HAP-1 (cell line): ENCODE data around the gene MYT1.

ENCODE experiments used
- DNase-seq, 2 experiments: peaks; one replicate each; pipeline ENCODE4 v3.0.0-alpha.2; 2016 to 2020; ENCODE audit warnings: low spot score in 2 of 2
- H3K27me3 ChIP-seq: fragments of 250-450 bp; sonication (Bioruptor Pico); 2 replicates; pipeline ENCODE4 v1.5.1; 2020; ENCODE audit warnings: low read depth, mild to moderate bottlenecking, moderate library complexity
- H3K36me3 ChIP-seq: fragments of 250-450 bp; sonication (Bioruptor Pico); replicated peaks from 2 replicates; pipeline ENCODE4 v1.5.1; 2020; ENCODE audit warnings: mild to moderate bottlenecking
- H3K4me1 ChIP-seq: fragments of 250-450 bp; sonication (Bioruptor Pico); 2 replicates; pipeline ENCODE4 v1.5.1; 2020; ENCODE audit warnings: mild to moderate bottlenecking
- H3K4me3 ChIP-seq: fragments of 250-450 bp; sonication (Bioruptor Pico); 2 replicates; pipeline ENCODE4 v1.5.1; 2020; ENCODE audit warnings: mild to moderate bottlenecking, moderate library complexity
- H3K9me3 ChIP-seq: fragments of 250-450 bp; sonication (Bioruptor Pico); 2 replicates; pipeline ENCODE4 v1.5.1; 2020; ENCODE audit warnings: mild to moderate bottlenecking, moderate library complexity
- in situ Hi-C: fragments of 300-500 bp; cut with MboI; formaldehyde crosslinking; loops from 3 replicates; pipeline ENCODE4 v1.14.3; 2020; ENCODE audit warnings: low sequenced_read_pairs, inconsistent platforms, mixed read lengths

Gene MYT1

DNA sequence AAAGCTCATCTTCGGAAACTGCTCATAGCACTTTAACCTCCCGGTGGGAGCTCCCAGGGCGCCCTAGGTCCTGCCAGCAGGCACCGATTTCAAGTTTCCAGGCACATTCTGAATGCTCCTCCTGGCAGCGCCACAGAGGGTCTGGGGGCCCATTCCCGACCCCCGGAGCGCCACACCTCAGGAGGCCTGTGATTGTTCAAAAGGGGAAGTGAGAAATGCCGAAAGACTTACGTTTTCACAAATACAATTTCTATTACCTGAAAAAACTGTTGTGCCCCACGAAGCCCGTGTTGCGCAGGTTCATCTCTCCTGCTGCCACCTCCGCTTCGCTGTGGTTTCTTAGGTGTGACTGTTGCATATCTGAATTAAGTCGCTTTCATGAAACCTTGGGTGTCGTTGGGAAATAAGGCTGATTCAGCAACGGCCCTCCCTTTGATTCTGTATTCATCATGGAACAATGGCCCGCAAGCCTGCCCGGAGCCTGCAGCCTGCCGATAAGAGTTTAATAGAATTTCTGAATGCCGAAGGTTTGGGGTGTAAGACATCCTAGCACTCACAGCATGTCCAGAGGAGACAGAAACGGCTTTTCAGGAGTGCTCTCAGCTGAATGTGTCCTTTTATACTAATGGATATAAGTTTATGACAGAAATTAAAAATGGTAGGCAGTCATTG is 1.9 kb upstream of the MYT1 start:
- peaks cover 25% of the 10 kb centered on the region for H3K27me3 ChIP-seq
- H3K36me3 ChIP-seq = no peaks in the 10 kb centered on the region
- DNase-seq = no peak
- H3K9me3 ChIP-seq = no peaks in the 10 kb centered on the region
- in situ Hi-C loops = no loop called here
- H3K4me3 ChIP-seq = no peak overlapping the region
- no peaks in the 10 kb centered on the region for H3K4me1 ChIP-seq

DNA sequence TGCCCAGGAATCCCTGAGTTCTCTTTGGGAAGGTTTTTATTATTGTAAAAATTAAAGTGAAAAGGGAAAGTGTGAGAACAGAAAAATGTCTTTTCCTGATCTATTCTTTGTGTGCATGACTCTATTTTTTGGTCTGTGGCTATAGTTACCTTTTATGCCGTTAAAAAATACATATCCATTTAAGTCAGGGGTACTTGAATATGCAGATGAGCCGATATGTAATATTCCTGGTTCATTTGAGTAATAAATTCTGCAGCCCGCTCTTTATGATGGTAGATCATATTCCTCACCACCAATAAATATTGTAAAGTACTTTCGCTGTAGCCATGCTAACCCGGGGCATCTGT is 503 bp upstream of the MYT1 start:
- peaks cover 25% of the 10 kb centered on the region for H3K27me3 ChIP-seq
- H3K36me3 ChIP-seq = no peaks in the 10 kb centered on the region
- H3K9me3 ChIP-seq = no peaks in the 10 kb centered on the region
- H3K4me1 ChIP-seq = no peaks in the 10 kb centered on the region
- H3K4me3 ChIP-seq = no peak overlapping the region
- in situ Hi-C loops = no loop called here
- DNase-seq = no peak

DNA sequence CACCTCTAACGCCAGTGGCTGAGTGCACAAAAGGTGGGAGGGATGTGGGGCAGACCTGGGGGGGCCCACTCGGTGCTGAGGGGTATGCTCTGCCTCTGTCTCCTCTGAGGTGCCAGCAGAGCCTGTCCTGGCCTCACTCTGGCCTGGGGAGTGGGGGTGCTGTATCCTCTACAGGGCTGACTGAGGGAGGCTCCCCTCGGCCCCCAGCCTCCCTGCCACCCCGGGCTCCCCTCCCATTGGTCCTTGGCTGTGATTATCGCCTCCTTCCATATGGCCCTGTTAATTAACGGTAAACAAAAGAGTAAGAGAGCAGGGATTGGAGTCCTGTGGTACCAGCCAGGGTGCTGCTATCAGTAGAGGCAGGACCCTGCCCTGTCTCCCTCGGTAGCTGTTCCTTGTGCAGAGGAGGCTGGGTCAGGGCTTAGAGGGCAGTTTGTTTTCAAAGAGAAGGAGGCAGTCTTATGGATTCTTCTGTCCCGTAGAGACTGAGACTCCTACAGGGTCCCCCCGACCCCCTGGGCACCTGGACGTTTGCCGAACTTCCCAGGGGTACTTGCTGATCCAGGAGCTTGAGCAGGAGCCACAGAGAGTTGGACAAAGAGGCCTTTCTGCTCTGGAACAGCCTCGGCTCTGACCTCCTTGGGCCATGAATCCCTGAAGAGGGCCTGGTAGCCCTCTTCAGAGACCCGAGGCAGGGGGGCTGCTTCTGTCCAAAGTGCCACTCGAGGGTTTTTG is 1.8 kb downstream of the MYT1 start:
- no peaks in the 10 kb centered on the region for H3K36me3 ChIP-seq
- H3K27me3 ChIP-seq = peaks cover 25% of the 10 kb centered on the region
- in situ Hi-C loops = no loop called here
- no peak for DNase-seq
- no peak overlapping the region for H3K4me3 ChIP-seq
- H3K9me3 ChIP-seq = no peaks in the 10 kb centered on the region
- H3K4me1 ChIP-seq = no peaks in the 10 kb centered on the region

DNA sequence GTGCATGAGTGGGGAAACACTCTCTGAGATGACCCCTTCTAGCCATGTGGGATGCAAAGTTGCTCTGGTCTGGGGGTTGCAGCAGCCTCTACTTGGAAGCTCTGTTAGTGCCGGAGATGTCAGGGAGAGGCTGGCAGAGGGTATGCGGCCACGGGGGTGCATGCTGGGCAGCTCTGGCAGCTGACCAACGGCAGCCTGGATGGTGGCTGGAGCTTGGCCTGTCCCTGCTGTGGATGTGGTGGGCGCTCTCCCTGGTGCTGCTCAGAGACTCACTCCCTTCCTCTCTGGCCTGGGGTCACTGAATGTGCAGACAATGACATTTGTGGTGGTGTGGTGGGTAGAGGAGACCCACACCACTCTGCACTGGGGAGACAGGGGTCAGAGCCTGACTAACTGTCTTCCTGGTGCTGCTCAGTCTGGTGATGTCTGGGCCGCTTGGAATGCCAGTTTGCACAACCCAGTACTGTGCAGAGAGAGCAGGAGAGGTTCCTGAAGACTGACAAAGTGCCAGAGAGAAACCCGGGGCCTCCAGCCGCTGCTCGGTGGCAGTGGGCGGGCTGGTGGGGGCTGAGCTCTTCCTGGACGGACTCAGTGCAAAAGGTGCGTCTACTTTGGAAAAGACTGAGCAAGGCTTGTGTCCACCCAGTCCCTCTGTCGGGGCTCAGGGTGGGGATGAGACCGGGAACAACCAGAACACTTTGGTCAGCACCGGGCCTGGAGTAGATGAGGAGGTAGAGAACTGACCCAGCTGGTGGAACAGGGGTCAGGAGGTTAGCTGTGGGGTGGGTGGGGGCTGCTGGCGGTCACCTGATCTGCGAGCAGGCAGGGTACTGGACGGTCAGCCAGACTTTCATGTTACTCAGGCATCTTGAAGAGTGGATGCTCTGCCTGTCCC is 2.7 kb downstream of the MYT1 start:
- Histone ChIP-seq H3K36me3 (no peaks in the 10 kb centered on the region), H3K4me3 (no peak overlapping the region), H3K27me3 (peaks cover 24% of the 10 kb centered on the region), H3K9me3 (no peaks in the 10 kb centered on the region), H3K4me1 (no peaks in the 10 kb centered on the region)
- DNase-seq = no peak
- in situ Hi-C loops = no loop called here

DNA sequence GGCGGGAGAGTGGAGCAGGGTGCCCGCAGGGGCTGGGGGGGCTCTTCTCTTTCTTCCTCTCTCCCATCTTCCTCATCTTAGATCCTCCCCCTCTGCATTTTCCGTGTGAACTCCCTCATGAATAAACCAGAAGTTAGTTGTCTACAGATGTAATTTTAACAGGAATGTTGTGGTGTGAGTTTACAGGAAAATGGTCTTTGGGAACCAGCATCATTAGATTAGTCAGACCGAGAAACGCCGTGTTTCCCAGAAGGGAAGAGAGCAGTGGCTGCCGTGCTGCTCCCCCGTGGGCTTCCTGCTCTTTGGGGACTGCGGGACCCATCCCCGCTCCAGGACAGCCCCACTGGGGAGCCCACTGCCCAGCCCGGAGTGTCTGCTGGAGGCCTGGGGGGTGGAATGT is 3.4 kb downstream of the MYT1 start:
- no peaks in the 10 kb centered on the region for H3K4me1 ChIP-seq
- H3K36me3 ChIP-seq = no peaks in the 10 kb centered on the region
- in situ Hi-C loops = no loop called here
- H3K4me3 ChIP-seq = no peak overlapping the region
- no peak for DNase-seq
- no peaks in the 10 kb centered on the region for H3K9me3 ChIP-seq
- peaks cover 17% of the 10 kb centered on the region for H3K27me3 ChIP-seq

DNA sequence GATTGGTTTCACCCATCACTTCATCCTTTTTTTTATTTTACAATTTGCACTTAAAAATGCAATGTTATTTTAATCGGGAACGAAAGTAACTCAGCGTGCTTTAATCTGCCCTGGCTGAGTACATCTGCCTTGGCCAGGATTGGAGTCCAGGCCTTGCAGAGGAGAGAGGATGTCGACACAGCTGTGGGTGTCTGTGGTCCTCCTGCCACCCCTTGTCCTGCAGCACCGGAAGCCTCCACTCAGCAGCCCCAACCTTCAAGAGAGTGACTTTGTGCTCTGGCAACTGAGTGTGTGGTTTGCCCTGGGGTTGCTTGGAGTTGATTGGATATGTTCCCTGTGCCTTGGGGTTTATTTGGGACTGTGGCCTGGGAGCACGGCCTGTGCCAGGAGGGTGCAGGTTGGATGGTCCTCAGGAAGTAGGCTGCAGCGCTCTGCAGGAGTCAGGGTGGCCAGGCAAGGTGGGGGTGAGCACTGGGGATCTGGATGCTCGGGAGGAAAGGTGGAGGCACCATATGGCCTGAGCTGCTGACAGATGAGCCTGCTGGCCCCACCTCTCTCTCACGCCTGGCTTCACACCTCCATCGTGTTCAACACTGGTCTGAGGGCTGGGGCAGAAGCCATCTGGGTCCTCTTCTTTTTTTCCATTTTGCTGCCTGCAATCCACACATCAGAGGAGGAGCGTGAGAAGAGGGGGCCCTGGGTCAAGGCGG is 4.3 kb downstream of the MYT1 start:
- in situ Hi-C loops = no loop called here
- no peaks in the 10 kb centered on the region for H3K36me3 ChIP-seq
- no peaks in the 10 kb centered on the region for H3K9me3 ChIP-seq
- no peak overlapping the region for H3K4me3 ChIP-seq
- DNase-seq = no peak
- no peaks in the 10 kb centered on the region for H3K4me1 ChIP-seq
- H3K27me3 ChIP-seq = peaks cover 13% of the 10 kb centered on the region

DNA sequence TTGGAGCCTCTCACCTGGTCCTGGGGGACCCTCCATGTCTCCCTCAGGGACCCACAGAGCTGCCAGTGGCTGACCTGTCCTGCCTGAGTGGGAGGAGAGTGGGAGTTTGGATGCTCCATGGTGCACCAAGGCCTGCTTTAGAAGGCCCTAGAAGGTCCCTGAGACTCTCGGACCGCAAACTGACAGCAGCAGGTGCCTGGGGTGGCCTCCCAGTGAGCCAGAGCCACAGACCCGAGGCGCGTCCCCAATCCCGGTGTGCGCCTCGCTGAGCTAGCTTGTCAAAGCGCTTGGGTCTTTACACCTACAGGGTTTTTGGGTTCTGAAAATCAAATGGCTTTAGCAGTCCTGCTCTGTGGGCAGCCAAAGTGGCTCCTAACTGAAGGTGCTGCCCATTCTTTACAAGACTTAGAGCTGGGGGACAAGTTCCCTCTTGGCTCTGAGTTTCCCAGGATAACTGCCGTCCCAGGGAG is 4.9 kb downstream of the MYT1 start:
- Histone ChIP-seq H3K9me3 (no peaks in the 10 kb centered on the region), H3K36me3 (no peaks in the 10 kb centered on the region), H3K27me3 (peaks cover 12% of the 10 kb centered on the region; the same call in 1 of the 2 replicates), H3K4me1 (no peaks in the 10 kb centered on the region), H3K4me3 (no peak overlapping the region)
- no peak for DNase-seq
- in situ Hi-C loops = no loop called here

DNA sequence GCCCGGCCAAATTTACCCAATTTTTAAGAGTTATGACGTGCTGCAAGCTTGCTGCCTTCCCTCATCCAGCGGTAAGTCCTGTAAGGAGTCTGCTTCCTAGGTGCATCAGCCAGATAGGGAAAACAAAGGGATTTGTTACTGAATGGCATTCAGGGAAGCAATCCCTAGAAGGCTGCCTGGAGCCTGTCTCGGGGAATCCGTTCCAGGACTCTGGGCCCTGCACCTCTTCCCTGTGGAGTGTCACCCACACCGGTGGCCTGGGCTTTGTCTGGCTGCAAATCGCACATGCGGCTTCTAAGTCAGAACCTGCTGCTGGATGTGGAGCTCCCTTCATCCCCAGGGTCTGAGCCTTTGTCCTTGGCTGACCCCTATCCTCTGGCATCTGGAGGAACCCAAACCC is 7.0 kb downstream of the MYT1 start:
- in situ Hi-C loops = no loop called here
- H3K36me3 ChIP-seq = no peaks in the 10 kb centered on the region
- H3K4me3 ChIP-seq = no peak overlapping the region
- DNase-seq = no peak
- no peaks in the 10 kb centered on the region for H3K4me1 ChIP-seq
- no peaks in the 10 kb centered on the region for H3K9me3 ChIP-seq
- 0 out of 2 replicates have a peak, but pooled peaks cover 5% of the 10 kb centered on the region for H3K27me3 ChIP-seq

DNA sequence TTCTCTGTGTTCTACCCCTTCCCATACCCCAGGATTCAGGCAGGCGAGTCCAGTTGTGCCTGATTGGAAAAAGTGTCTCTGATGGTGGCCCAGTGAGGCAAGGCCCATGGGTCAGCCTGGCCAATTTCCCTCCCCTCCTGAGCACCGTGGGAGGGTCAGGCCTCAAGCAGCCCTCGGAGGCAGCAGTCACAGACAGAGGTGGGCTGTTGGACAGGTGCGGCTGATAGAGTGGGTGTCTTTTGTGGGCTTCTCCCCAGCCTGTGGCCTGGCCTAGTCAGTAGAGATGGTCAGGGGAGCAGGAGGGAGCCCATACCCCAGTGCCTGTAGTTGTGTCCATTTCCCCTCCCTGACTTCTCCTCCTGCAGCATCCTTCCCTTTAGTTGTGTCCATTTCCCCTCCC is 8.9 kb downstream of the MYT1 start:
- H3K27me3 ChIP-seq = 0 out of 2 replicates have a peak, but pooled peaks cover 5% of the 10 kb centered on the region
- H3K4me1 ChIP-seq = peaks cover 18% of the 10 kb centered on the region
- H3K36me3 ChIP-seq = no peaks in the 10 kb centered on the region
- no peak overlapping the region for H3K4me3 ChIP-seq
- no peaks in the 10 kb centered on the region for H3K9me3 ChIP-seq
- in situ Hi-C loops = no loop called here
- no peak for DNase-seq

DNA sequence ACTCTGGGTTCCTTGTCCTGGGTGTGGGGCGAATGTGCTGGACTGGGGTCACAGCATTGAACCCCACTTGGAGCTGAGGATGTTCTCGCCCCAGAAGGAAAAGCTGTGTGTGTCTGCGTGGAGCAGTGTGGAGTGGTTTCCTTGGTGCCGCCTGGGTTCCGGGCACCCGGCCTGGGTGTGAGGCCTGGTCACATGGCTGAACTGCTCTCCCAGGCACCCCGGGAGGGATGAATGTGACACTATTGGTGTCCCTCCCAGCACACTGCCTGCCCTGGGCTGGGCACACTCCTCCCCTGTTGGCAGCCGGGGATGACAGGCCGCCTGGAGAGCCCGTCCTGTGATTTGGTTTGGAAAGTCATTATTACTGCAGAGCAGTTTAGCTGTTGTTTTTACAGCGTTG is 12.3 kb downstream of the MYT1 start:
- Histone ChIP-seq H3K9me3 (no peaks in the 10 kb centered on the region), H3K36me3 (no peaks in the 10 kb centered on the region), H3K4me1 (peaks cover 19% of the 10 kb centered on the region), H3K4me3 (no peak overlapping the region), H3K27me3 (0 out of 2 replicates have a peak, but pooled peaks cover 5% of the 10 kb centered on the region)
- DNase-seq = peak in 1 of 2 experiments; percentile 76
- in situ Hi-C loops = no loop called here

DNA sequence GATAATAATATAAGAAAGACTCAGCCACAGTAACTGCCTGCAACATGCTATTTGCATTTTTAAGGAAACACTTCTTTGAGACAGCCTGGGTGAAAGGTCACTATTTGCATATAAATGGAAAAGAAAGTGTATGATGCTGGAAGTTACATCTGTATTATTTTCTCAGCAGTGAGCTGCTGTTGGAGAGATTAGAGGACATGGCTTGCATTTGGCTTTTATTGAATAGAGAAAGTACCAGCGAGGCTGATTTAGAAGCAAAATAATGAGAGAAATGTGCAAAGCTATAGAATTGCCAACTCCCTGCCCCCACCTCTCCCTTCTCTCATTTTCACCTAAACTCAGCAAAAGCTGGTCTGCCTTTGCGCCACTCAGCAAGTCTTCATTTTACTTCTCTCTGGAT is 12.7 kb downstream of the MYT1 start:
- Histone ChIP-seq H3K36me3 (no peaks in the 10 kb centered on the region), H3K4me1 (peaks cover 19% of the 10 kb centered on the region), H3K4me3 (no peak overlapping the region), H3K27me3 (0 out of 2 replicates have a peak, but pooled peaks cover 5% of the 10 kb centered on the region), H3K9me3 (no peaks in the 10 kb centered on the region)
- DNase-seq = peak; percentile 70 to 97
- in situ Hi-C loops = no loop called here

DNA sequence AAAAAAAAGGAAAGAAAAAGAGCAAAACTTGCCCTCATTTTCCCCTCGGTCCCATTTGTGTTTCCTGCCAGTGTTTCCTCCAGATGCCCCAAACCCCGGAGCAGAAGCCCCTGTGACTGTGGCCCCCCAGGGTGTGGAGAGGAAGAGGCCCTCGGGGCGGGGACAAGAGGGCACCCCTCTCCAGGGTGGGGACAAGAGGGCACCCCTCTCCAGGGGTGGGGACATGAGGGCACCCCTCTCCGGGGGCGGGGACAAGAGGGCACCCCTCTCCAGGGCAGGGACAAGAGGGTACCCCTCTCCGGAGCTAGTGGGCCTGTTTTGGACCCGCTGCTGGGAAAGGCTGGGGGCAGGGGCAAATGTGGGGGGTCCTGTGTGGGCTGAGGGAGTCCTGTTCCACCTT is 13.1 kb downstream of the MYT1 start:
- no peak overlapping the region for H3K4me3 ChIP-seq
- peaks cover 19% of the 10 kb centered on the region for H3K4me1 ChIP-seq
- in situ Hi-C loops = no loop called here
- no peaks in the 10 kb centered on the region for H3K36me3 ChIP-seq
- no peaks in the 10 kb centered on the region for H3K9me3 ChIP-seq
- H3K27me3 ChIP-seq = 0 out of 2 replicates have a peak, but pooled peaks cover 5% of the 10 kb centered on the region
- no peak for DNase-seq

DNA sequence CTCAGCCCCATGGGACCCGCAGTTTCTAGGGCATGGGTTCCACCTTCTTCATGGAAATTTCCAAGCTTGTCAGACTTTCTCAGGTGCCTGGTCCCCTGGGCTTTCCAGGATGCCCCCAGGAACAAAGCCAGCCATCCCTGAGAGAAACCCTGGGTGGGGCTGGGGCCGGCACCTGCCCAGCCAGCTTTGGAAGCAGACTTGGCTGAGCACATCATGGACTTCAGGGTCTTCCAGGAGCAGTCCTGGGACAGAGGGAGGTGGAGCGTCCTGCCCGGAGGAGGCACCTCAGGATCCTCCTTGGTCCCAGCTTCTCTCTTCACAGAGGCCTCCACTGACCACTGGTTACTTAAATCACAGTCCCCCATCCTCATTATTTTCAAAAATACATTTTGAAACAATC is 13.5 kb downstream of the MYT1 start:
- no peak for DNase-seq
- Histone ChIP-seq H3K36me3 (no peaks in the 10 kb centered on the region), H3K4me1 (peaks cover 19% of the 10 kb centered on the region), H3K27me3 (0 out of 2 replicates have a peak, but pooled peaks cover 4% of the 10 kb centered on the region), H3K4me3 (no peak overlapping the region), H3K9me3 (no peaks in the 10 kb centered on the region)
- in situ Hi-C loops = no loop called here
